Measurements from ENCODE around the gene PRSS53.
A peak's percentile ranks its signal among the peaks of the same experiment; 100 is the strongest.

The PRSS53 gene

GRCh38 chr16:31077024-31077423 is 11.7 kb downstream of the PRSS53 start:
- DNase-seq = no peak

GRCh38 chr16:31076319-31076718 is 12.4 kb downstream of the PRSS53 start:
- no peak for DNase-seq

GRCh38 chr16:31074814-31075183 is 13.9 kb downstream of the PRSS53 start:
- no peak for DNase-seq

DNA sequence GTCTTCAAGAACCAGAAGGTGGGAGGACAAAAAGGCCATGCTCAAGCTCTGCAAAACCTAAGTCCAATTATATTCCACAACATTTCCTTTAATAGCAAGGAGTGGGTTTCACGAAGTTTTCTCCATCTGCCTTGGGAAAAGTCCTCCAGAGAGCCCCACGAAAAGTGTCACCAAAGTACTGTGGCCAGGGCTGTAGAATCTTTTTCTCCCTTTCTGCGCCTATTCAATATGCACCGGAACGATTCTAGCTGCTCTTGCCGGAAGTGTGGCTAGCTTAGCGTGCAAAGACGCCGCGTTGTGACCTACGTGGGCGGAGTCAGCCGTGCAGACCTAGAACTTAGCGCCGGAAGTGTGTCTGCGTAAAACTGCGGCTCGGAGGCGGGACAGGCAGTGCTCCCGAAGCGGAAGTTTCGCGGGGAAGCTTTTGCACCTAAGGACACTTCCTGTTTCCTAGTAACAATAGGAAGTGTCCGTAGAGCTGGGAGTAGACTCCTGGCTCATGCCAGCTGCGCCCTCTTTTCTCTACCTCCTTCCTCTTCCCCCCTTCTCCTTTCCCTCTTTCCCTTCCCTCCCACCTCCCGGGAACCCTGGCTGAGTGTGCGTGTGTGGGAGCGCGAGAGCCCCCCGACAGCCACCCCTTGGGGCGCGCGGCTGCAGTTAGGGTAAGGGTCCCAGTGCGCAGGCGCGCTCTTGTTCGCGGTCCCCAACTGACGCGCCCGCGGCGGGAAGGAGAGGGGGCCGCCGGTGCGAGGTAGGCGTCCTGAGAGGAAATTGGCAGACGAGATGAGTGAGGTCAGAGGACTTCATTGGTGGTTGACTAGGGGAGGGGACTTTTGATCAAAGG is 14.6 kb downstream of the PRSS53 start, which contains the start of the genes ZNF646 and ZNF668:
Gene ZNF646 (plus strand): TSS at position 453 of the 844 bp plus-strand sequence. CDS start 1,903 bp downstream, outside the sequence.
Gene ZNF668 (minus strand): TSS at position 271 of the 844 bp plus-strand sequence. CDS start 9,781 bp downstream, outside the sequence.
- peak; percentile 98 for DNase-seq

DNA sequence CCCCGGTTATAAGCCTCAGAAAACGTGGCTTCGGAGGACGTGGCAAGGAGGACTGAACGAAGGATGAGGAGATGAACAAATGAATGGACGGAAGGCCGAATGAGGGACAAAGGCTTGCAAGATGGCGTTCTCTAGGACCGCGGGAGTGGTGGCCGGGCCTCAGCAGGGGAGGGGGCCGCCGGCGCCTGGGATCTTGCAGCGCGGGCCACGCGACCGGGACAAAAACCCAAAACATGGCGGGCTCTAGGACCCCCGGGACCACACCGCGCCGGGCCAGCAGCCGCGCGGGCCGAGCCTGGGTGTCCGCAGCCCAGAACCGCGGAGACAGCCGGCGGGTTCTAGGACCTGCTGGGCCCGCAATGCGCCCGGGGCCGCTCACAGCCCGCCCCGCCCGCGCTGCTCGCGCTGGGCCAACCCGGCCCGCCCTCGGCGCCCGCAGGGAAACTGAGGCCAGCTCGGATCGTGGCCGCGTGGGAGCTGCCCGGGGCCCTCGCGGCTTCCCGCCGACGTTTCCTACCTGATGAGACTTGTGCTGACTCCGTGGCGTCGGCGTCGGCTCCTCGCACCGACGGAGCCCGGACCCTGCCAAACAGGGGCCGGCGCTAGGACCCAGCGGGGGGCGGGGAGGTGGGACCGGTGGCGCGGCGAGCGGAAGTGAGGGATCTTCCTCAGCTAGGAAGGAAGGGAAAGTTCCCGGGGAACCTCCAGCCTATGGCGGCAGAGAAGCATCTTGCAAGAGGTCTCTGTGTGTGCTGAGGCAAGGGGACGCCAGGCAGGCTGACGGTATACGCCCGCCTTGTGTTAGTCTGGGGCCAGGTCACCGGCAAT is 15.4 kb downstream of the PRSS53 start:
- peak; percentile 71 for DNase-seq

DNA sequence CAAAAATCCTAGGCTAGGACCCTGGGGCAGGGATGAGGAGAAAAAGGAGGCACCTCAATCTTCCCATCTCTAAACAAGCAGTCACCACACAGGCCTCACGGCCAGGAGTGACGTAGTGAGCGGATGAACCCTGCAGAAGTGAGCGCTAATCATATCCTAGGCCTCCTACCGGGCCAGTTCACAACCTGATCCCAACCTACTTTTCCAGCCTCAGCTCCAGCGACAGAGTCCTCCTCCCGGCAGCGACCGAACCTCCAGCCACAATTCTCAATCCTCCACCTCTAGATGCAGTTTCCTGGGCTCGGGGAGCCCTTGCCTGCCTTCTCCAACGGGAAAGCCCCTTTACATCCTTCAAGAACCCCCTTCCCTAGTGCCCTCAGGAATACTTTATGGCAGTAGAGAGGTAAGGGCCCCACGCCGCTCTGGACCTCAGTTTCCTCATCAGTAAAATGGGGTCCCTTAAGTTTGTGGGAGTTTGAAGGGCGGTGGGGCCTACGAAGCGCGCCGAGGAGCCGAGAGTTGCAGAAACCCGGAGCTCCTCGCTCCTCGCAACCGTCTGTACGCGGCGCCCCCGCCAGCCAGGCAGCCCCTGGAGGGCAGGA is 16.1 kb downstream of the PRSS53 start:
- DNase-seq = no peak

- no peak for DNase-seq
Observed at GRCh38 chr16:31071861-31072260, 16.9 kb downstream of the PRSS53 start.

- no peak for DNase-seq
Observed at GRCh38 chr16:31067342-31067741, 21.4 kb downstream of the PRSS53 start.

DNA sequence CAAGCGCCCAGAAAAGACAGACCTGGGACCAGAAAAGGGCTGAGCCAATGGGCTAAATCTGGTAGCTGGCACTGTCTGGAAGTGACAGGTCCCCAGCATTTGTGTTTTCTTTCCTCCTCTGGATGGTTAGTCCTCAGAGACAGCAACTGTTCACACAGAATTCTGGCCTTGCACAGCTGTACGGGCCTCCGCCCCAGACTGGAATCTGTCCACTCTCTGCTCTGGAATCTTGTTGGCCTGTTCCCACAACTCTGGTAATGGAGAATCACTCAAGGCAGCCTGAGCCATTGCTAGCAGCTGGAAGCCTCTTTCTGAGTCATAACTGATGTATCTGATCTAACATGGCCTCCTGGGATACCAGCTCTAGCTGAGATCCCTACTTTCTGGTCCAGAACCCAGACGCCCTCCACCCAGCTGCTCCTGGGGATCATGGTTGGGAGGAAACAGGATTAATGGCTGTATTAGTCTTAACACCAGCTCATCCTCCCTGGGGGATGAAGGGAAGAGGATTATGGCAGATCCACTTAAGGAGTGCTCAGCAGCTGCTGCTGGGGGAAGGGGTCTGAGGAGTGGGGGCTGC is 23.8 kb downstream of the PRSS53 start:
- DNase-seq = no peak

GRCh38 chr16:31063843-31064611 is 24.7 kb downstream of the PRSS53 start:
- no peak for DNase-seq

GRCh38 chr16:31063495-31063842 is 25.3 kb downstream of the PRSS53 start:
- no peak for DNase-seq

- no peak for DNase-seq
Observed at GRCh38 chr16:31061813-31062440, 26.8 kb downstream of the PRSS53 start.

- no peak for DNase-seq
Observed at GRCh38 chr16:31061126-31061812, 27.5 kb downstream of the PRSS53 start.

GRCh38 chr16:31055613-31056012 is 33.1 kb downstream of the PRSS53 start:
- DNase-seq = no peak

DNA sequence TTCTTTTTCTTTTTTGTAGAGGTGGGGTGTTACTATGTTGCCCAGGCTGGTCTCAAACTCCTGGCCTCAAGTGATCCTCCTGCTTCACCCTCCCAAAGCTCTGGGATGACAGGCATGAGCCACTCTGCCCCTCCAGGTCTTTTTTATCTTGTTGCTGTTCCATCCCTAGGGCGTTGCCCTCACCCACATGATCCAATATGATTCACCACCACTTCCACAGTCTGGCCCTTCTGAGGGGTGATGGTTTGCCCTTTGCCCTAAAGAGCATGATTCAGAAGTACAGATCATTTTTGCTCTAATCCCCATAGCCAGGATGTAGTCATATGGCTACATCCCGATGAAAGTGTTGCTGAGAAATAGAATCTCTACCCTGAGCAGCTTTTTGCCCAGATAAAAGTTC is 36.6 kb downstream of the PRSS53 start:
- DNase-seq = no peak

DNA sequence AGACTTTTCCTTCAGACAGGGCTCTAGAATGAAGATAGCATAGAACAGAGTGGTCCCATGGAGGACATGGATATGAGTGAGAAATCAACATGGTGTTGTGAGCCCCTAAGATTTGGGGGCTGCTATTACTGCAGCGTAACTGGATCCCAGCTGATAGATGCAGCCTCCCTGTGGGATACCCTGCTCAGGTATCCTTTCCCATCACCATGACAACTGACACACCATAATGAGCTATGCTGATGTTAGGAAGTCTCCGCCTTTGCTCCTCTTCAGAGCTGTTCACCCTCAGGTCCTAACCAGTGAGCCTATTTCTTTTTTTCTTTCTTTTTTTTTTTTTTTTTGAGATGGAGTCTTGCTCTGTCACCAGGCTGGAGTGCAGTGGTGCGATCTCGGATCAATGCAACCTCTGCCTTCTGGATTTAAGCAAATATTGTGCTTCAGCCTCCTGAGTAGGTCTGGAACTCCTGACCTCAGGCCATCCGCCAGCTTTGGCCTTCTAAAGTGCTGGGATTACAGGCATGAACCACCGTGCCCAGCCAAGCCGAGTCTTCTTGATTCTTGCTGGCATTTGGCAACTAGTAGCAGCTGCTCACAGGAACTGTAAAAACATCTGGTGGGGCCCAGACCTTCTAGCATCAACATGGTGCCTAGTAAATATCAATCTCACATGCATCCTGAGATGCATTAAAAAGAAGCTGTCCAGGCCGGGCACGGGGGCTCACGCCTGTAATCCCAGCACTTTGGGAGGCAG is 38.3 kb downstream of the PRSS53 start:
- no peak for DNase-seq

- DNase-seq = no peak
Observed at GRCh38 chr16:31043898-31044481, 44.8 kb downstream of the PRSS53 start.

DNA sequence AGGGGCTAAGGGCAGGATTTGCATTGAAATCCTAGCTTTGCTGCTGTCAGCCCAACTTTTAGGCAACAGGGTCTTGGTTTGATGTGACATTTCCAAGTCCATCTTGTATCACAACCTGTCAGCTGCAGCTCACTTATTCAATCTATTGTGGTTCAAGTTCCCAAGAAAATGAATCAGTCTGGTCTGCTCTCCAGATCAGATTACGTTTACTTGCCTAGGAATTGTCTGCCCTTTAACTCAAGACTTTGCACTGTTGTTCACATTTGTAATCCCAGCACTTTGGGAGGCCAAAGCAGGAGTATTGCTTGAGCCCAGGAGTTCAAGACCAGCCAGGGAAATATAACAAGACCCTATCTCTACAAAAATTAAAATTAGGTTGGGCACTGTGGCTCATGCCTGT is 45.4 kb downstream of the PRSS53 start:
- DNase-seq = no peak

- DNase-seq = no peak
Observed at GRCh38 chr16:31042866-31043265, 45.9 kb downstream of the PRSS53 start.

GRCh38 chr16:31038993-31039392 is 49.8 kb downstream of the PRSS53 start:
- DNase-seq = no peak
